Trophoblast cell (in vitro differentiated cells and primary cell): ENCODE measurements around the gene MAGI1.

Experiments used
- DNase-seq, 2 donors: peaks; one replicate each; pipeline ENCODE4 v3.0.0-alpha.2; 2016
- H2AFZ ChIP-seq: 2 replicates; pipeline ENCODE4 v1.6.1; 2013; ENCODE audit warnings: low read length, moderate library complexity, mild to moderate bottlenecking; ENCODE audit not compliant: insufficient read depth, poor library complexity
- H2AK5ac ChIP-seq: 2 replicates; pipeline ENCODE4 v1.6.1; 2013; ENCODE audit warnings: mild to moderate bottlenecking, low read length
- H2BK120ac ChIP-seq: 2 replicates; pipeline ENCODE4 v1.6.1; 2013; ENCODE audit warnings: low read length, mild to moderate bottlenecking, moderate library complexity; ENCODE audit not compliant: insufficient read depth, poor library complexity
- H2BK12ac ChIP-seq: 2 replicates; pipeline ENCODE4 v1.6.1; 2013; ENCODE audit warnings: mild to moderate bottlenecking, low read length, moderate library complexity
- H2BK5ac ChIP-seq: 2 replicates; pipeline ENCODE4 v1.6.1; 2013; ENCODE audit warnings: low read length, low read depth, moderate library complexity, mild to moderate bottlenecking; ENCODE audit not compliant: poor library complexity
- H3K14ac ChIP-seq: 2 replicates; pipeline ENCODE4 v1.6.1; 2013; ENCODE audit warnings: mild to moderate bottlenecking, low read length
- H3K18ac ChIP-seq: 2 replicates; pipeline ENCODE4 v1.6.1; 2013; ENCODE audit warnings: mild to moderate bottlenecking, low read length
- H3K23ac ChIP-seq: 2 replicates; pipeline ENCODE4 v1.6.1; 2013; ENCODE audit warnings: low read length
- H3K27ac ChIP-seq: 2 replicates; pipeline ENCODE4 v1.5.1; 2013; ENCODE audit warnings: low read depth, mild to moderate bottlenecking, inconsistent platforms, low read length, moderate library complexity
- H3K27me3 ChIP-seq: 2 replicates; pipeline ENCODE4 v1.6.1; 2013; ENCODE audit warnings: inconsistent platforms, mild to moderate bottlenecking, low read length, moderate library complexity; ENCODE audit not compliant: insufficient read depth
- H3K36me3 ChIP-seq, 2 experiments: 1 replicate in 1 of 2; 2 replicates in 1 of 2; pipeline ENCODE4 v1.6.1; 2013; ENCODE audit warnings: low read length in 2 of 2, mild to moderate bottlenecking in 2 of 2, moderate library complexity in 1 of 2; ENCODE audit not compliant: insufficient read depth in 2 of 2, control insufficient read depth in 1 of 2
- H3K4ac ChIP-seq: 2 replicates; pipeline ENCODE4 v1.6.1; 2013; ENCODE audit warnings: low read depth, mild to moderate bottlenecking, low read length, moderate library complexity
- H3K4me1 ChIP-seq, 2 experiments: 1 replicate in 1 of 2; 2 replicates in 1 of 2; pipeline ENCODE4 v1.6.1; 2013; ENCODE audit warnings: low read length in 2 of 2, mild to moderate bottlenecking in 2 of 2, moderate library complexity in 1 of 2; ENCODE audit not compliant: insufficient read depth in 2 of 2, control insufficient read depth in 1 of 2
- H3K4me2 ChIP-seq: 2 replicates; pipeline ENCODE4 v1.6.1; 2013; ENCODE audit warnings: inconsistent platforms, mild to moderate bottlenecking, low read length, moderate library complexity
- H3K4me3 ChIP-seq: 2 replicates; pipeline ENCODE4 v1.5.1; 2013; ENCODE audit warnings: mild to moderate bottlenecking, low read depth, low read length, inconsistent platforms
- H3K79me1 ChIP-seq: one replicate; pipeline ENCODE4 v1.6.1; 2013; ENCODE audit warnings: low read length
- H3K79me2 ChIP-seq: 2 replicates; pipeline ENCODE4 v1.6.1; 2013; ENCODE audit warnings: low read length, mild to moderate bottlenecking; ENCODE audit not compliant: control insufficient read depth, insufficient read depth, poor library complexity
- H3K9ac ChIP-seq: 2 replicates; pipeline ENCODE4 v1.6.1; 2013; ENCODE audit warnings: mild to moderate bottlenecking, low read length
- H3K9me3 ChIP-seq: 2 replicates; pipeline ENCODE4 v1.6.1; 2013; ENCODE audit warnings: low read depth, mild to moderate bottlenecking, control low read depth, inconsistent platforms, low read length; ENCODE audit not compliant: insufficient read depth
- H4K12ac ChIP-seq: 2 replicates; pipeline ENCODE4 v1.6.1; 2013; ENCODE audit warnings: low read depth, mild to moderate bottlenecking, low read length, moderate library complexity
- H4K8ac ChIP-seq: 2 replicates; pipeline ENCODE4 v1.6.1; 2013; ENCODE audit warnings: low read depth, mild to moderate bottlenecking, low read length, moderate library complexity
- H4K91ac ChIP-seq: one replicate; pipeline ENCODE4 v1.6.1; 2013; ENCODE audit warnings: low read depth, mild to moderate bottlenecking, low read length, moderate library complexity
- WGBS: extraction: QIAGEN DNeasy Blood & Tissue Kit; methylation state at CpG from one replicate; pipeline ENCODE4 v1.1.7; 2013; ENCODE audit warnings: missing lambda C conversion rate; ENCODE audit not compliant: insufficient read length, insufficient coverage; ENCODE audit errors: extremely low coverage; 5-methylcytosine and 5-hydroxymethylcytosine counted together

Gene MAGI1

GRCh38 chr3:65877160-65877559 lies 161.6 kb downstream of the MAGI1 start:
- H3K9ac ChIP-seq = no peak overlapping the region
- H3K23ac ChIP-seq = no peak overlapping the region
- no peaks in the 10 kb centered on the region for H3K9me3 ChIP-seq
- no peak overlapping the region for H3K4me2 ChIP-seq
- H2AK5ac ChIP-seq = no peak overlapping the region
- WGBS = no CpG with 5 or more reads among the region's 2 CpGs
- no peak overlapping the region for H2BK120ac ChIP-seq
- no peak overlapping the region for H3K27ac ChIP-seq
- no peak overlapping the region for H4K91ac ChIP-seq
- H2BK5ac ChIP-seq = no peak overlapping the region
- no peaks in the 10 kb centered on the region for H3K27me3 ChIP-seq
- H3K4ac ChIP-seq = no peak overlapping the region
- peaks cover 0 to 4% of the 10 kb centered on the region in 2 experiments for H3K4me1 ChIP-seq
- H3K79me2 ChIP-seq = no peaks in the 10 kb centered on the region
- H3K79me1 ChIP-seq = no peaks in the 10 kb centered on the region
- H4K12ac ChIP-seq = no peak overlapping the region
- no peak overlapping the region for H3K14ac ChIP-seq
- no peak overlapping the region for H4K8ac ChIP-seq
- no peaks in the 10 kb centered on the region for H3K36me3 ChIP-seq
- no peak for DNase-seq
- H2AFZ ChIP-seq = no peak overlapping the region
- no peak overlapping the region for H2BK12ac ChIP-seq
- no peak overlapping the region for H3K4me3 ChIP-seq
- no peak overlapping the region for H3K18ac ChIP-seq

- Histone ChIP-seq H4K8ac (no peak overlapping the region), H3K4me2 (no peak overlapping the region), H4K91ac (no peak overlapping the region), H2AFZ (no peak overlapping the region), H3K4me3 (peak overlapping the region; percentile 46), H2AK5ac (no peak overlapping the region), H3K23ac (no peak overlapping the region), H2BK120ac (no peak overlapping the region), H2BK12ac (no peak overlapping the region), H3K79me2 (no peaks in the 10 kb centered on the region), H3K14ac (no peak overlapping the region), H2BK5ac (no peak overlapping the region), H3K27ac (no peak overlapping the region), H3K9ac (no peak overlapping the region), H3K36me3 (no peaks in the 10 kb centered on the region), H3K4me1 (peaks cover 0 to 4% of the 10 kb centered on the region in 2 experiments), H3K4ac (no peak overlapping the region), H4K12ac (no peak overlapping the region), H3K79me1 (no peaks in the 10 kb centered on the region), H3K9me3 (no peaks in the 10 kb centered on the region), H3K27me3 (no peaks in the 10 kb centered on the region), H3K18ac (no peak overlapping the region)
- no CpG with 5 or more reads among the region's 3 CpGs for WGBS
- DNase-seq = no peak
Observed at GRCh38 chr3:65876028-65876420, 162.7 kb downstream of the MAGI1 start.

- Histone ChIP-seq H3K14ac (no peak overlapping the region), H3K9me3 (no peaks in the 10 kb centered on the region), H3K27me3 (no peaks in the 10 kb centered on the region), H2BK12ac (no peak overlapping the region), H2AK5ac (no peak overlapping the region), H3K36me3 (no peaks in the 10 kb centered on the region), H3K23ac (no peak overlapping the region), H3K4me1 (peaks cover 0 to 4% of the 10 kb centered on the region in 2 experiments), H3K9ac (no peak overlapping the region), H4K91ac (no peak overlapping the region), H2BK5ac (no peak overlapping the region), H3K4me3 (no peak overlapping the region), H2BK120ac (no peak overlapping the region), H2AFZ (no peak overlapping the region), H3K79me2 (no peaks in the 10 kb centered on the region), H3K18ac (no peak overlapping the region), H3K79me1 (no peaks in the 10 kb centered on the region), H4K8ac (no peak overlapping the region), H3K4ac (no peak overlapping the region), H3K4me2 (no peak overlapping the region), H3K27ac (no peak overlapping the region), H4K12ac (no peak overlapping the region)
- WGBS = no CpG with 5 or more reads among the region's 6 CpGs
- DNase-seq = no peak
Observed at GRCh38 chr3:65875393-65876027, 163.2 kb downstream of the MAGI1 start.

GRCh38 chr3:65873869-65874268 lies 164.8 kb downstream of the MAGI1 start:
- Histone ChIP-seq H3K4me2 (no peak overlapping the region), H3K4ac (no peak overlapping the region), H3K4me1 (peaks cover 0 to 3% of the 10 kb centered on the region in 2 experiments), H3K9me3 (no peaks in the 10 kb centered on the region), H3K14ac (no peak overlapping the region), H3K4me3 (no peak overlapping the region), H3K36me3 (no peaks in the 10 kb centered on the region), H2BK5ac (no peak overlapping the region), H3K79me1 (no peaks in the 10 kb centered on the region), H2BK120ac (no peak overlapping the region), H3K9ac (no peak overlapping the region), H3K18ac (no peak overlapping the region), H3K79me2 (no peaks in the 10 kb centered on the region), H4K12ac (no peak overlapping the region), H4K8ac (no peak overlapping the region), H2AK5ac (no peak overlapping the region), H2AFZ (no peak overlapping the region), H3K27me3 (no peaks in the 10 kb centered on the region), H2BK12ac (no peak overlapping the region), H3K23ac (no peak overlapping the region), H3K27ac (no peak overlapping the region), H4K91ac (no peak overlapping the region)
- WGBS = no CpG with 5 or more reads among the region's 3 CpGs
- DNase-seq = no peak
